WTC11 (cell line): Measurements from ENCODE around the gene DHRS2. TPM values are rescaled to one million over a fixed set of nuclear protein-coding genes. Genes with fewer than 3 reads are reported as not detected.
A peak's percentile ranks its signal among the peaks of the same experiment; 100 is the strongest.

Source experiments
- ATAC-seq: fragments of 200-7000 bp; cut with Tn5 transposase; 2 replicates; pipeline ENCODE4 v1.10.0; 2021; ENCODE audit warnings: mild to moderate bottlenecking, moderate library complexity
- CTCF ChIA-PET: fragments of 300-600 bp; sonication (Branson Sonifier 250); formaldehyde crosslinking; loops from one replicate; lab custom pipeline; 2021; ENCODE audit warnings: antibody characterized with exemption; lab: Charles Lee
- POLR2A ChIA-PET: fragments of 350-600 bp; sonication (Branson Sonifier 250); formaldehyde crosslinking; loops from one replicate; lab custom pipeline; 2021; ENCODE audit warnings: antibody characterized with exemption; lab: Charles Lee
- DNase-seq: peaks from one replicate; pipeline ENCODE4 v3.0.0; 2021; ENCODE audit warnings: low spot score
- H3K27ac Mint-ChIP-seq: 2 replicates; pipeline ENCODE4 v1.8.0; 2021; ENCODE audit warnings: mixed read lengths
- H3K27me3 Mint-ChIP-seq: 2 replicates; pipeline ENCODE4 v1.8.0; 2021; ENCODE audit warnings: low read depth, mild to moderate bottlenecking, moderate library complexity, mixed read lengths
- H3K36me3 Mint-ChIP-seq: 2 replicates; pipeline ENCODE4 v1.8.0; 2021; ENCODE audit warnings: mixed read lengths
- H3K4me1 Mint-ChIP-seq: 2 replicates; pipeline ENCODE4 v1.8.0; 2022; ENCODE audit warnings: mixed read lengths
- H3K4me3 Mint-ChIP-seq: 2 replicates; pipeline ENCODE4 v1.8.0; 2021; ENCODE audit warnings: mild to moderate bottlenecking, moderate library complexity, mixed read lengths
- H3K9me3 Mint-ChIP-seq: 2 replicates; pipeline ENCODE4 v1.8.0; 2021; ENCODE audit warnings: mixed read lengths
- ELF4 ChIP-seq: sonication (generic); formaldehyde crosslinking; IDR thresholded peaks from 2 replicates; pipeline ENCODE4 v1.8.1; 2022; ENCODE audit warnings: low read depth, mild to moderate bottlenecking, moderate library complexity, missing genetic modification reagents
- GABPB1 ChIP-seq: sonication (generic); formaldehyde crosslinking; IDR thresholded peaks from 2 replicates; pipeline ENCODE4 v1.8.1; 2023; ENCODE audit warnings: mild to moderate bottlenecking, missing genetic modification reagents
- JUN ChIP-seq: sonication (generic); formaldehyde crosslinking; IDR thresholded peaks from 2 replicates; pipeline ENCODE4 v1.8.0; 2023; ENCODE audit warnings: mild to moderate bottlenecking, missing genetic modification reagents
- MXD4 ChIP-seq: fragments of 250-450 bp; sonication (Bioruptor Pico); IDR thresholded peaks from 2 replicates; pipeline ENCODE4 v1.8.0; 2021; ENCODE audit warnings: mild to moderate bottlenecking, moderate library complexity, borderline replicate concordance
- NR2C2 ChIP-seq: sonication (generic); formaldehyde crosslinking; IDR thresholded peaks from 2 replicates; pipeline ENCODE4 v1.8.0; 2022; ENCODE audit warnings: mild to moderate bottlenecking, missing genetic modification reagents
- PRRX2 ChIP-seq: fragments of 250-450 bp; sonication (Bioruptor Pico); IDR thresholded peaks from 2 replicates; pipeline ENCODE4 v1.8.0; 2021; ENCODE audit warnings: mild to moderate bottlenecking
- RELA ChIP-seq: sonication (generic); formaldehyde crosslinking; IDR thresholded peaks from 2 replicates; pipeline ENCODE4 v1.8.1; 2022; ENCODE audit warnings: missing genetic modification reagents, mild to moderate bottlenecking, borderline replicate concordance
- RORB ChIP-seq: fragments of 250-450 bp; sonication (Bioruptor Pico); IDR thresholded peaks from 2 replicates; pipeline ENCODE4 v1.9.0; 2021; ENCODE audit warnings: mild to moderate bottlenecking
- TP53 ChIP-seq: sonication (generic); formaldehyde crosslinking; IDR thresholded peaks from 2 replicates; pipeline ENCODE4 v1.8.1; 2023; ENCODE audit warnings: mild to moderate bottlenecking, missing genetic modification reagents
- ZNF317 ChIP-seq: sonication (generic); formaldehyde crosslinking; IDR thresholded peaks from 2 replicates; pipeline ENCODE4 v1.8.1; 2023; ENCODE audit warnings: low read depth, mild to moderate bottlenecking, moderate library complexity, missing genetic modification reagents, borderline replicate concordance
- ZNF425 ChIP-seq: fragments of 250-450 bp; sonication (Bioruptor Pico); conservative IDR thresholded peaks from 2 replicates; pipeline ENCODE4 v1.9.0; 2021; ENCODE audit warnings: mild to moderate bottlenecking
- total RNA-seq: library from RNA; stranded (reverse); gene quantifications from 3 replicates; pipeline ENCODE4 v1.2.3, GENCODE V29; 2021
- TF ChIP-seq, protein P1 (sequence below): sonication (generic); formaldehyde crosslinking; IDR thresholded peaks from 2 replicates; pipeline ENCODE4 v1.8.1; 2022; ENCODE audit warnings: mild to moderate bottlenecking, moderate library complexity, missing genetic modification reagents

The DHRS2 gene
- total RNA-seq, 1 experiment from 2014 or later, result 4.5 TPM

DNA sequence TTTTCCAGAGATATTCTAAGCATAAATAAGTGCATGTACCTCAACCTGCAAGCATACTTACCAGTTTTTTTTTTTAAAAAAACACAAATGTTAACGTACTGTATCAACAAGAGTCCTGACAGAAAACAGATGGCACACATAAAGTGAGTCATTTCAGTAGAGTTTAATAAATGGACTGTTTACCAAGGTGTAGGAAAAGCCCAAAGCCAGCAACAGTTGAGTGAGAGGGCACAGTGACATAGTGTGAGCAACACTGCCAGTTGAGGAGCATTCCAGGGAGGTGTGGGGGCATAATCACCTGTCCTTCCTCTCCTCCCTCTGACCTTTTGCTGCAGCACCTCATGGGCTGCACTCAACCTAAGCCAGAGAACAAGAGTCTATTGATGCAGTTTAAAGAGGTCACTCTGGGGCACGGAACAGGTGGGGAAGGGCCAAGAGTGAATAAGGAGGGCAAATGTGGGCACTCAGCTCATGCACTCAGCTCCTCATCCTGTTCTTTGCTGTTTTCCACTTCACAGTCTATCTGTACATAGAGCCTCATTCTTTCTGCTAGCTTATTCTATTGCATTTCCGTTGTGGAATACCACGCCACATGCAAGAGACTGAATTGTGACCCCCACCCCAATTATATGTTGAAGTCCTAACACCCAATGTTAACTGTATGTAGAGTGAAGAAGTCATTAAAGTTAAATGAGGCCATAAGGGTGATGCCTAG lies 29.3 kb downstream of the DHRS2 start:
- no peak for DNase-seq
- no peak for ATAC-seq
- Mint-ChIP-seq H3K27me3 (no peaks in the 10 kb centered on the region; the same call in 1 of the 2 replicates), H3K36me3 (peaks cover 4% of the 10 kb centered on the region), H3K4me1 (peaks cover 4% of the 10 kb centered on the region), H3K9me3 (peaks cover 22% of the 10 kb centered on the region), H3K27ac (no peak overlapping the region), H3K4me3 (no peak overlapping the region)
- no peak for TF ChIP-seq ZNF317 (CRISPR knock-in tag)
- no peak for TF ChIP-seq RELA
- TF ChIP-seq ELF4 (CRISPR knock-in tag), result no peak
- no peak for TF ChIP-seq MXD4 (CRISPR knock-in tag)
- CTCF ChIA-PET, result interaction anchor here (0.6 to 2.7 kb wide), 39 partner anchors 9 to 346 kb away, joined by 3 to 77 read pairs (median 4); partner anchors contain the start of genes DHRS2, DHRS4 and JPH4
- POLR2A ChIA-PET, result interaction anchor here (0.7 to 1.0 kb wide), 3 partner anchors 29 to 245 kb away, joined by 3 read pairs; no protein-coding TSS in a partner anchor

GRCh38 chr14:23667134-23667533 lies 31.0 kb downstream of the DHRS2 start:
- H3K4me1 Mint-ChIP-seq, result peaks cover 9% of the 10 kb centered on the region
- TF ChIP-seq PRRX2 (CRISPR knock-in tag), result no peak
- no peak for TF ChIP-seq RELA
- H3K4me3 Mint-ChIP-seq, result no peak overlapping the region
- CTCF ChIA-PET, result interaction anchor here (1.0 to 3.2 kb wide), 4 partner anchors 17 to 243 kb away, joined by 4 to 17 read pairs (median 8); no protein-coding TSS in a partner anchor
- H3K36me3 Mint-ChIP-seq, result peaks cover 8% of the 10 kb centered on the region
- peaks cover 30% of the 10 kb centered on the region for H3K9me3 Mint-ChIP-seq
- no peak overlapping the region for H3K27ac Mint-ChIP-seq
- POLR2A ChIA-PET, result interaction anchor here (1.0 kb wide), 1 partner anchor 27 kb away, joined by 3 read pairs; no protein-coding TSS in a partner anchor
- DNase-seq (no peak), ATAC-seq (no peak)
- H3K27me3 Mint-ChIP-seq, result no peaks in the 10 kb centered on the region; the same call in 1 of the 2 replicates

DNA sequence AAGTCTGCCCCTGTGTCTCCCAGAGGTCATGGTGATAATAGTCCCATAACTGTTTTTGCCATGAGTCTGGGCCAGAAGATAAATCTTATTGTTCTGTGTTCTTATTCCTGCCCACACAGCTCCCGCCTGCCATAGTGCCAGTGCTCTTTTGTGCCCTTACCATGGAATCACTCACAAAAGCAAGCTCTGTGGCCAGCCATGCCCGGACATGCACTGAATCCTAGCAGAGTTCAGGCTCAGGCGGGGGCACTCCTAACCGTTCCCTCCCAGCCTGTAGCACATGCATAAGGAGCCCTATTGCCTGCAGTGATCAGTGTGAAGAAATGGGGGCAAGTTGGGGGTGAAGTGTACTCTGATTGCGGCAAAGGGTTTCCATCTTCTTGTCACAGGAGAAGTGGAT lies 33.3 kb downstream of the DHRS2 start:
- ChIA-PET CTCF (interaction anchor here (1.4 to 3.2 kb wide), 2 partner anchors 37 to 80 kb away, joined by 7 to 13 read pairs; no protein-coding TSS in a partner anchor), POLR2A (interaction anchor here (0.6 kb wide), 1 partner anchor 440 kb away, joined by 3 read pairs; no protein-coding TSS in a partner anchor)
- Mint-ChIP-seq H3K4me3 (no peak overlapping the region), H3K9me3 (peaks cover 41% of the 10 kb centered on the region), H3K27me3 (peaks cover 3% of the 10 kb centered on the region; the same call in 1 of the 2 replicates), H3K27ac (no peak overlapping the region), H3K36me3 (peaks cover 12% of the 10 kb centered on the region)
- ATAC-seq, result no peak
- DNase-seq, result no peak
- TF ChIP-seq TP53 (CRISPR knock-in tag) (no peak), ZNF425 (no peak)
- TF ChIP-seq, protein P1, sequence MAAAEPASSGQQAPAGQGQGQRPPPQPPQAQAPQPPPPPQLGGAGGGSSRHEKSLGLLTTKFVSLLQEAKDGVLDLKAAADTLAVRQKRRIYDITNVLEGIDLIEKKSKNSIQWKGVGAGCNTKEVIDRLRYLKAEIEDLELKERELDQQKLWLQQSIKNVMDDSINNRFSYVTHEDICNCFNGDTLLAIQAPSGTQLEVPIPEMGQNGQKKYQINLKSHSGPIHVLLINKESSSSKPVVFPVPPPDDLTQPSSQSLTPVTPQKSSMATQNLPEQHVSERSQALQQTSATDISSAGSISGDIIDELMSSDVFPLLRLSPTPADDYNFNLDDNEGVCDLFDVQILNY (CRISPR knock-in tag), result no peak
- TF ChIP-seq, all 79 proteins: peak for 0
- H3K4me1 Mint-ChIP-seq, result peaks cover 9% of the 10 kb centered on the region

- ATAC-seq (peak; percentile 57), DNase-seq (no peak)
- ChIA-PET CTCF (no interaction called here), POLR2A (no interaction called here)
- peaks cover 9% of the 10 kb centered on the region for H3K4me1 Mint-ChIP-seq
- H3K9me3 Mint-ChIP-seq, result peaks cover 41% of the 10 kb centered on the region
- no peak overlapping the region for H3K4me3 Mint-ChIP-seq
- H3K27ac Mint-ChIP-seq, result peak overlapping the region; percentile 75
- H3K27me3 Mint-ChIP-seq, result peaks cover 3% of the 10 kb centered on the region; the same call in 1 of the 2 replicates
- H3K36me3 Mint-ChIP-seq, result peaks cover 12% of the 10 kb centered on the region
- no peak for TF ChIP-seq JUN (CRISPR knock-in tag)
- no peak for TF ChIP-seq NR2C2 (CRISPR knock-in tag)
- TF ChIP-seq ELF4 (CRISPR knock-in tag), result no peak
Observed at GRCh38 chr14:23670481-23670880, 34.3 kb downstream of the DHRS2 start.

GRCh38 chr14:23672200-23672599 lies 36.0 kb downstream of the DHRS2 start:
- ATAC-seq, result no peak
- Mint-ChIP-seq H3K27me3 (peaks cover 3% of the 10 kb centered on the region; the same call in 1 of the 2 replicates), H3K4me1 (peaks cover 9% of the 10 kb centered on the region), H3K36me3 (peaks cover 12% of the 10 kb centered on the region), H3K4me3 (no peak overlapping the region), H3K27ac (no peak overlapping the region), H3K9me3 (peaks cover 41% of the 10 kb centered on the region)
- POLR2A ChIA-PET, result no interaction called here
- DNase-seq, result no peak
- TF ChIP-seq RORB (CRISPR knock-in tag) (no peak), GABPB1 (CRISPR knock-in tag) (0 out of 2 replicates have a peak, but pooled peaks have one; percentile 40)
- CTCF ChIA-PET, result no interaction called here
